HEK293 (cell line): Measurements from ENCODE around the gene MAL.

Experiments
- CTCF ChIA-PET: fragments of 350-600 bp; formaldehyde crosslinking; extraction: SDS; loops from one replicate; lab custom pipeline; 2021; ENCODE audit warnings: antibody characterized with exemption; lab: Yijun Ruan, JAX
- POLR2A ChIA-PET: fragments of 300-600 bp; formaldehyde crosslinking; extraction: SDS; loops from one replicate; lab custom pipeline; 2020; ENCODE audit warnings: antibody characterized with exemption, inconsistent platforms; lab: Yijun Ruan, JAX
- H3K27ac ChIP-seq: fragments of 200-500 bp; sonication (Bioruptor generic); 2 replicates; pipeline ENCODE4 v1.5.1; 2014; ENCODE audit warnings: low read depth, low read length, control low read depth, inconsistent platforms; ENCODE audit errors: extremely low read depth
- H3K36me3 ChIP-seq, 2 experiments: fragments of 200-500 bp in 1 of 2; sonication (Bioruptor generic) in 1 of 2; 1 replicate in 1 of 2; 2 replicates in 1 of 2; pipeline ENCODE4 v1.5.1; 2014 to 2017; ENCODE audit warnings: inconsistent platforms in 2 of 2, low read length in 2 of 2; ENCODE audit not compliant: control insufficient read depth in 2 of 2, insufficient read depth in 1 of 2
- H3K4me1 ChIP-seq: fragments of 200-500 bp; sonication (Bioruptor generic); 2 replicates; pipeline ENCODE4 v1.5.1; 2014; ENCODE audit warnings: mild to moderate bottlenecking, low read length, inconsistent platforms; ENCODE audit not compliant: control insufficient read depth, insufficient read depth
- H3K4me3 ChIP-seq: 2 replicates; pipeline ENCODE4 v1.5.1; 2011; ENCODE audit warnings: low read depth, mild to moderate bottlenecking, control low read depth, low read length, moderate library complexity
- H3K9me3 ChIP-seq: fragments of 200-500 bp; sonication (Bioruptor generic); 2 replicates; pipeline ENCODE4 v1.5.1; 2014; ENCODE audit warnings: low read depth, low read length, inconsistent platforms; ENCODE audit not compliant: control insufficient read depth, insufficient read depth
- EGR2 ChIP-seq: fragments of 450-650 bp; formaldehyde crosslinking; IDR thresholded peaks from 2 replicates; pipeline ENCODE4 v1.5.1; 2016; ENCODE audit warnings: low read depth, missing biosample characterization, missing genetic modification characterization
- OSR2 ChIP-seq: fragments of 450-650 bp; formaldehyde crosslinking; IDR thresholded peaks from 2 replicates; pipeline ENCODE4 v1.5.1; 2016; ENCODE audit warnings: missing biosample characterization, missing genetic modification characterization
- TRIM28 ChIP-seq: IDR thresholded peaks from 2 replicates; pipeline ENCODE4 v1.6.1; 2011; ENCODE audit warnings: low read length, control low read depth, borderline replicate concordance
- ZNF274 ChIP-seq, 2 experiments: fragments of 200-500 bp in 1 of 2; fragments of 450-650 bp in 1 of 2; sonication (Bioruptor generic) in 1 of 2; formaldehyde crosslinking in 1 of 2; IDR thresholded peaks; 2 replicates each; pipeline versions ENCODE4 v1.5.1 to v1.6.1; 2014 to 2016; ENCODE audit warnings: borderline replicate concordance in 1 of 2, inconsistent platforms in 1 of 2, low read length in 1 of 2, missing biosample characterization in 1 of 2, missing genetic modification characterization in 1 of 2
- ZNF366 ChIP-seq: fragments of 450-650 bp; formaldehyde crosslinking; conservative IDR thresholded peaks from 2 replicates; pipeline ENCODE4 v1.5.1; 2016; ENCODE audit warnings: missing biosample characterization, missing genetic modification characterization
- ZNF48 ChIP-seq: fragments of 450-650 bp; formaldehyde crosslinking; IDR thresholded peaks from 2 replicates; pipeline ENCODE4 v1.5.1; 2016; ENCODE audit warnings: missing biosample characterization, missing genetic modification characterization
- ZNF558 ChIP-seq: fragments of 450-650 bp; formaldehyde crosslinking; IDR thresholded peaks from 2 replicates; pipeline ENCODE4 v1.5.1; 2016; ENCODE audit warnings: missing biosample characterization, missing genetic modification characterization
- ZNF585B ChIP-seq: fragments of 450-650 bp; formaldehyde crosslinking; IDR thresholded peaks from 2 replicates; pipeline ENCODE4 v1.5.1; 2016; ENCODE audit warnings: missing biosample characterization, missing genetic modification characterization
- ZNF747 ChIP-seq: fragments of 450-650 bp; formaldehyde crosslinking; IDR thresholded peaks from 2 replicates; pipeline ENCODE4 v1.5.1; 2016; ENCODE audit warnings: missing biosample characterization, missing genetic modification characterization
- ZNF792 ChIP-seq: fragments of 450-650 bp; formaldehyde crosslinking; IDR thresholded peaks from 2 replicates; pipeline ENCODE4 v1.5.1; 2016; ENCODE audit warnings: missing biosample characterization, missing genetic modification characterization
- ZXDB ChIP-seq: fragments of 450-650 bp; formaldehyde crosslinking; IDR thresholded peaks from 2 replicates; pipeline ENCODE4 v1.5.1; 2016; ENCODE audit warnings: missing biosample characterization, missing genetic modification characterization
- TF ChIP-seq, protein P1 (sequence below): fragments of 450-650 bp; formaldehyde crosslinking; conservative IDR thresholded peaks from 2 replicates; pipeline ENCODE4 v1.5.1; 2016; ENCODE audit warnings: low read depth, missing biosample characterization, missing genetic modification characterization
- TF ChIP-seq, protein P2 (sequence below): fragments of 450-650 bp; formaldehyde crosslinking; IDR thresholded peaks from 2 replicates; pipeline ENCODE4 v1.5.1; 2016; ENCODE audit warnings: missing biosample characterization, missing genetic modification characterization
- TF ChIP-seq, protein P3 (sequence below): fragments of 450-650 bp; formaldehyde crosslinking; IDR thresholded peaks from 2 replicates; pipeline ENCODE4 v1.5.1; 2016; ENCODE audit warnings: missing biosample characterization, missing genetic modification characterization
- TF ChIP-seq, protein P4 (sequence below): fragments of 450-650 bp; formaldehyde crosslinking; IDR thresholded peaks from 2 replicates; pipeline ENCODE4 v1.5.1; 2017; ENCODE audit warnings: missing biosample characterization, missing genetic modification characterization
- TF ChIP-seq, protein P5 (sequence below): fragments of 450-650 bp; IDR thresholded peaks from 2 replicates; pipeline ENCODE4 v1.5.1; 2018; ENCODE audit warnings: missing biosample characterization, mild to moderate bottlenecking, missing genetic modification characterization

Gene MAL

DNA sequence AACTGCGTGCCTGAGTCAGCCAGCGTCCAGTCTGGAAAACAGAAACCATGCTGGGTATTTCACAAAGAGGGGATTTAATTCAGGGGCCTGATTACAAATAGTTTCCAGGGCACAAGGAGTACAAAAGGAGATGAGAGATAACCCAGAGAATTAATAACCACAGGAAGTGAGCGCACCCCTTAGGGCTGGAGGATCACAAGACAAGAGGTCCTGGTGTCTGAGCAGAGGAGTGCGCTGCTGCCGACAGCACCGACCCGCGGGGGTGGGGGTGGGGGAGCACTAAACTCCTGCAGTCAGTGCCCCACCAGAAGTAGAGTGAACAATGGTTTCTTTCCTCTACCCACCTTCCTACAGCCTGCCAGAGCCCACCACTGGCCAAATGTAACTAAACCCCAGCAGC lies 20.8 kb upstream of the MAL start:
- TF ChIP-seq OSR2 (no peak), ZNF366 (no peak), ZXDB (tag by site-specific recombination) (no peak), EGR2 (tag by site-specific recombination) (no peak), ZNF558 (tag by site-specific recombination) (no peak), ZNF48 (no peak)
- TF ChIP-seq, protein P1, sequence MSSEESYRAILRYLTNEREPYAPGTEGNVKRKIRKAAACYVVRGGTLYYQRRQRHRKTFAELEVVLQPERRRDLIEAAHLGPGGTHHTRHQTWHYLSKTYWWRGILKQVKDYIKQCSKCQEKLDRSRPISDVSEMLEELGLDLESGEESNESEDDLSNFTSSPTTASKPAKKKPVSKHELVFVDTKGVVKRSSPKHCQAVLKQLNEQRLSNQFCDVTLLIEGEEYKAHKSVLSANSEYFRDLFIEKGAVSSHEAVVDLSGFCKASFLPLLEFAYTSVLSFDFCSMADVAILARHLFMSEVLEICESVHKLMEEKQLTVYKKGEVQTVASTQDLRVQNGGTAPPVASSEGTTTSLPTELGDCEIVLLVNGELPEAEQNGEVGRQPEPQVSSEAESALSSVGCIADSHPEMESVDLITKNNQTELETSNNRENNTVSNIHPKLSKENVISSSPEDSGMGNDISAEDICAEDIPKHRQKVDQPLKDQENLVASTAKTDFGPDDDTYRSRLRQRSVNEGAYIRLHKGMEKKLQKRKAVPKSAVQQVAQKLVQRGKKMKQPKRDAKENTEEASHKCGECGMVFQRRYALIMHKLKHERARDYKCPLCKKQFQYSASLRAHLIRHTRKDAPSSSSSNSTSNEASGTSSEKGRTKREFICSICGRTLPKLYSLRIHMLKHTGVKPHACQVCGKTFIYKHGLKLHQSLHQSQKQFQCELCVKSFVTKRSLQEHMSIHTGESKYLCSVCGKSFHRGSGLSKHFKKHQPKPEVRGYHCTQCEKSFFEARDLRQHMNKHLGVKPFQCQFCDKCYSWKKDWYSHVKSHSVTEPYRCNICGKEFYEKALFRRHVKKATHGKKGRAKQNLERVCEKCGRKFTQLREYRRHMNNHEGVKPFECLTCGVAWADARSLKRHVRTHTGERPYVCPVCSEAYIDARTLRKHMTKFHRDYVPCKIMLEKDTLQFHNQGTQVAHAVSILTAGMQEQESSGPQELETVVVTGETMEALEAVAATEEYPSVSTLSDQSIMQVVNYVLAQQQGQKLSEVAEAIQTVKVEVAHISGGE (tag by site-specific recombination) = no peak
- TF ChIP-seq, protein P2, sequence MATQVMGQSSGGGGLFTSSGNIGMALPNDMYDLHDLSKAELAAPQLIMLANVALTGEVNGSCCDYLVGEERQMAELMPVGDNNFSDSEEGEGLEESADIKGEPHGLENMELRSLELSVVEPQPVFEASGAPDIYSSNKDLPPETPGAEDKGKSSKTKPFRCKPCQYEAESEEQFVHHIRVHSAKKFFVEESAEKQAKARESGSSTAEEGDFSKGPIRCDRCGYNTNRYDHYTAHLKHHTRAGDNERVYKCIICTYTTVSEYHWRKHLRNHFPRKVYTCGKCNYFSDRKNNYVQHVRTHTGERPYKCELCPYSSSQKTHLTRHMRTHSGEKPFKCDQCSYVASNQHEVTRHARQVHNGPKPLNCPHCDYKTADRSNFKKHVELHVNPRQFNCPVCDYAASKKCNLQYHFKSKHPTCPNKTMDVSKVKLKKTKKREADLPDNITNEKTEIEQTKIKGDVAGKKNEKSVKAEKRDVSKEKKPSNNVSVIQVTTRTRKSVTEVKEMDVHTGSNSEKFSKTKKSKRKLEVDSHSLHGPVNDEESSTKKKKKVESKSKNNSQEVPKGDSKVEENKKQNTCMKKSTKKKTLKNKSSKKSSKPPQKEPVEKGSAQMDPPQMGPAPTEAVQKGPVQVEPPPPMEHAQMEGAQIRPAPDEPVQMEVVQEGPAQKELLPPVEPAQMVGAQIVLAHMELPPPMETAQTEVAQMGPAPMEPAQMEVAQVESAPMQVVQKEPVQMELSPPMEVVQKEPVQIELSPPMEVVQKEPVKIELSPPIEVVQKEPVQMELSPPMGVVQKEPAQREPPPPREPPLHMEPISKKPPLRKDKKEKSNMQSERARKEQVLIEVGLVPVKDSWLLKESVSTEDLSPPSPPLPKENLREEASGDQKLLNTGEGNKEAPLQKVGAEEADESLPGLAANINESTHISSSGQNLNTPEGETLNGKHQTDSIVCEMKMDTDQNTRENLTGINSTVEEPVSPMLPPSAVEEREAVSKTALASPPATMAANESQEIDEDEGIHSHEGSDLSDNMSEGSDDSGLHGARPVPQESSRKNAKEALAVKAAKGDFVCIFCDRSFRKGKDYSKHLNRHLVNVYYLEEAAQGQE (tag by site-specific recombination) = no peak
- TF ChIP-seq, protein P3, sequence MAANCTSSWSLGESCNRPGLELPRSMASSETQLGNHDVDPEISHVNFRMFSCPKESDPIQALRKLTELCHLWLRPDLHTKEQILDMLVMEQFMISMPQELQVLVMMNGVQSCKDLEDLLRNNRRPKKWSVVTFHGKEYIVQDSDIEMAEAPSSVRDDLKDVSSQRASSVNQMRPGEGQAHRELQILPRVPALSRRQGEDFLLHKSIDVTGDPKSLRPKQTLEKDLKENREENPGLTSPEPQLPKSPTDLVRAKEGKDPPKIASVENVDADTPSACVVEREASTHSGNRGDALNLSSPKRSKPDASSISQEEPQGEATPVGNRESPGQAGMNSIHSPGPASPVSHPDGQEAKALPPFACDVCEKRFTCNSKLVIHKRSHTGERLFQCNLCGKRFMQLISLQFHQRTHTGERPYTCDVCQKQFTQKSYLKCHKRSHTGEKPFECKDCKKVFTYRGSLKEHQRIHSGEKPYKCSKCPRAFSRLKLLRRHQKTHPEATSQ (tag by site-specific recombination) = no peak
- TF ChIP-seq, protein P4, sequence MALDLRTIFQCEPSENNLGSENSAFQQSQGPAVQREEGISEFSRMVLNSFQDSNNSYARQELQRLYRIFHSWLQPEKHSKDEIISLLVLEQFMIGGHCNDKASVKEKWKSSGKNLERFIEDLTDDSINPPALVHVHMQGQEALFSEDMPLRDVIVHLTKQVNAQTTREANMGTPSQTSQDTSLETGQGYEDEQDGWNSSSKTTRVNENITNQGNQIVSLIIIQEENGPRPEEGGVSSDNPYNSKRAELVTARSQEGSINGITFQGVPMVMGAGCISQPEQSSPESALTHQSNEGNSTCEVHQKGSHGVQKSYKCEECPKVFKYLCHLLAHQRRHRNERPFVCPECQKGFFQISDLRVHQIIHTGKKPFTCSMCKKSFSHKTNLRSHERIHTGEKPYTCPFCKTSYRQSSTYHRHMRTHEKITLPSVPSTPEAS = no peak
- no peaks in the 10 kb centered on the region for H3K9me3 ChIP-seq
- no peaks in the 10 kb centered on the region for H3K36me3 ChIP-seq
- CTCF ChIA-PET = interaction anchor here (0.7 kb wide), 1 partner anchor 18 kb away, joined by 3 read pairs; no protein-coding TSS in a partner anchor
- no peak overlapping the region for H3K4me3 ChIP-seq
- POLR2A ChIA-PET = no interaction called here
- no peak overlapping the region for H3K27ac ChIP-seq
- no peaks in the 10 kb centered on the region for H3K4me1 ChIP-seq

DNA sequence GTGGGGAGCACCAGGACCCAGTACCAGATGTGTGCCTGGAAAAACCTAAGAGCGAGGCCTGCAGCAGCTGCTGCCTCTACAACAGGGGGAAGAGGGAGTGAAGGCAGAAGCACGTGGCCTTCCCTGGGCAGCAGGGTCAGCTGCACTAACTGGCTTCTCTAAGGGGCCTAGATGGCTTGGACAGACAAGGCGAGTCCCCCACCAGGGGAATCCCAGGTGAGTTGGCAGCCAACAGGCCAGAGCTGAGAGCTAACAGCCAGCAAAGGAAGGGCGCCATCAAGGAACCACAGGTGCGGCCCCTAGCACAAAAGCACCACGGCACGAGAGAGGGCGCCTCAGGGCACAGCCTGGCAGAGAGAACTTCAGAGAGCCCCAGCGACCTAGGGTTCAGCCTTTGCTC lies 19.8 kb upstream of the MAL start:
- H3K36me3 ChIP-seq = no peaks in the 10 kb centered on the region
- H3K27ac ChIP-seq = no peak overlapping the region
- H3K4me3 ChIP-seq = no peak overlapping the region
- no peaks in the 10 kb centered on the region for H3K4me1 ChIP-seq
- H3K9me3 ChIP-seq = no peaks in the 10 kb centered on the region
- TF ChIP-seq ZNF585B (tag by site-specific recombination) = no peak
- no peak for TF ChIP-seq ZNF274 (IDR thresholded peaks at IDR 0.05; ENCODE audit: low read length)
- no peak for TF ChIP-seq ZNF274 (tag by site-specific recombination; IDR thresholded peaks at IDR 0.05; ENCODE audit: borderline replicate concordance)
- TF ChIP-seq ZNF792 (tag by site-specific recombination) = no peak
- no peak for TF ChIP-seq TRIM28
- TF ChIP-seq ZNF747 = no peak
- no peak for TF ChIP-seq EGR2 (tag by site-specific recombination)
- TF ChIP-seq, protein P5, sequence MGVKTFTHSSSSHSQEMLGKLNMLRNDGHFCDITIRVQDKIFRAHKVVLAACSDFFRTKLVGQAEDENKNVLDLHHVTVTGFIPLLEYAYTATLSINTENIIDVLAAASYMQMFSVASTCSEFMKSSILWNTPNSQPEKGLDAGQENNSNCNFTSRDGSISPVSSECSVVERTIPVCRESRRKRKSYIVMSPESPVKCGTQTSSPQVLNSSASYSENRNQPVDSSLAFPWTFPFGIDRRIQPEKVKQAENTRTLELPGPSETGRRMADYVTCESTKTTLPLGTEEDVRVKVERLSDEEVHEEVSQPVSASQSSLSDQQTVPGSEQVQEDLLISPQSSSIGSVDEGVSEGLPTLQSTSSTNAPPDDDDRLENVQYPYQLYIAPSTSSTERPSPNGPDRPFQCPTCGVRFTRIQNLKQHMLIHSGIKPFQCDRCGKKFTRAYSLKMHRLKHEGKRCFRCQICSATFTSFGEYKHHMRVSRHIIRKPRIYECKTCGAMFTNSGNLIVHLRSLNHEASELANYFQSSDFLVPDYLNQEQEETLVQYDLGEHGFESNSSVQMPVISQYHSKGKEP (tag by site-specific recombination) = no peak
- TF ChIP-seq, all 188 proteins: peak for 0
- POLR2A ChIA-PET = no interaction called here
- CTCF ChIA-PET = no interaction called here
